ENCODE measurements around the gene FERMT2. TPM values are rescaled to one million over a fixed set of nuclear protein-coding genes. Genes with fewer than 3 reads are reported as not detected.

Gene FERMT2
- total and polyA plus RNA-seq, 5 donors from 2014 or later: 0.22 TPM; not detected in 4

DNA sequence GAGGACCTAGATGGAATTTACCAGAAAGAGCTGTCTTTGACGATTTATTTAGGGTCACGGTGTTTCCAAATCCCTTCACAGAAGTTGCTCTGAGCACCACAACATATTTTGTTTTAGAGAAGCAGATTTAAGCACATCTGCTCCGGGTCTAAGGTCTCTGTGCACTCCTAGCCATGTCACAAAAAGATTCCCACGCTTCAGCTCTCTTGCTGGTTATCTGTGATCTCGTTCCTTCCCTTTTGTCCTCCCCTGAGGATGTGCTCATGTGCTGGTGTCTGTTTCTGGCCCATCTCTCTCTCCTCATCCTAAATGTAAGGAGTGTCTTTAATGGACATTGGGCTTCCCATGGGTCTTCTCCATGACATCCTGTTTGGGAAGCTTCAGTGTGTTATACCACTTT, 105.8 kb downstream of the FERMT2 start:
- no peak overlapping the region for H3K4me3 Mint-ChIP-seq
- no peak overlapping the region for H3K4me3 ChIP-seq (ENCODE audit: low read depth, low read length)
- no peak overlapping the region for H3K27ac Mint-ChIP-seq
- H3K36me3 ChIP-seq (ENCODE audit: control insufficient read depth, insufficient read depth, low read length): no peaks in the 10 kb centered on the region
- no peaks in the 10 kb centered on the region for H3K4me1 ChIP-seq (ENCODE audit: control insufficient read depth, insufficient read depth, low read length, poor library complexity, severe bottlenecking)
- no peaks in the 10 kb centered on the region for H3K4me1 Mint-ChIP-seq
- no peak overlapping the region for H3K27ac ChIP-seq (ENCODE audit: insufficient read depth, low read length, poor library complexity, severe bottlenecking)
- H3K27me3 Mint-ChIP-seq: peaks cover 18% of the 10 kb centered on the region
- H3K9me3 ChIP-seq (ENCODE audit: control insufficient read depth in 2 of 2, low read length in 2 of 2): no peaks in the 10 kb centered on the region
- H3K9me3 Mint-ChIP-seq: no peaks in the 10 kb centered on the region
- H3K27me3 ChIP-seq (ENCODE audit: control insufficient read depth, insufficient read depth, low read length): no peaks in the 10 kb centered on the region
- DNase-seq: no peak
- no peak for ATAC-seq (ENCODE audit: low read depth in 2 of 2)
- no peaks in the 10 kb centered on the region for H3K36me3 Mint-ChIP-seq

GRCh38 chr14:52844262-52845060, 106.4 kb downstream of the FERMT2 start:
- H3K27me3 ChIP-seq (ENCODE audit: control insufficient read depth, insufficient read depth, low read length): no peaks in the 10 kb centered on the region
- H3K4me3 Mint-ChIP-seq: no peak overlapping the region
- H3K9me3 ChIP-seq (ENCODE audit: control insufficient read depth in 2 of 2, low read length in 2 of 2): no peaks in the 10 kb centered on the region
- no peak overlapping the region for H3K4me3 ChIP-seq (ENCODE audit: low read depth, low read length)
- H3K27me3 Mint-ChIP-seq: peaks cover 18% of the 10 kb centered on the region
- no peak overlapping the region for H3K27ac ChIP-seq (ENCODE audit: insufficient read depth, low read length, poor library complexity, severe bottlenecking)
- H3K9me3 Mint-ChIP-seq: no peaks in the 10 kb centered on the region
- H3K4me1 ChIP-seq (ENCODE audit: control insufficient read depth, insufficient read depth, low read length, poor library complexity, severe bottlenecking): no peaks in the 10 kb centered on the region
- no peak for DNase-seq
- H3K36me3 ChIP-seq (ENCODE audit: control insufficient read depth, insufficient read depth, low read length): no peaks in the 10 kb centered on the region
- no peak overlapping the region for H3K27ac Mint-ChIP-seq
- H3K36me3 Mint-ChIP-seq: no peaks in the 10 kb centered on the region
- no peaks in the 10 kb centered on the region for H3K4me1 Mint-ChIP-seq
- no peak for ATAC-seq (ENCODE audit: low read depth in 2 of 2)

DNA sequence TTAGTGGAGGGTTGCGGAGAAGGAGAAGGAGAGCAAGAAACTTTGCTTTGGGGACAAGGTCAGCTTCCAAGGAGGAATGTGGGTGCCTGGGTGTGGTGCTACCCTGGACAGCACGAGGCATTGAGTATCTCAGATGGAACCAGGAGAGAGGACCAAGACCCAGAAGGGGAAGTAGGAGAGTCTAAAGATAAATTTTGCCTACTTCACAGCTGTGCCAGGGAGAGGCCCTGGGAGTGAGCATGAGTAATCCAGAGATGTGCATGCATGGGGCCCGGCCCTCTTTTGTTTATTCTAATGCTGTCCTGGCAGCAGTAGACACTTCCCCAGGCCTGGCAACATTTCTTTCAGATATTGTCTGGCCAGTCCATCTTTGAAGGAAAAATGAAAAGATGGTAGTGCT, 110.0 kb downstream of the FERMT2 start:
- no peak overlapping the region for H3K27ac ChIP-seq (ENCODE audit: insufficient read depth, low read length, poor library complexity, severe bottlenecking)
- no peaks in the 10 kb centered on the region for H3K27me3 ChIP-seq (ENCODE audit: control insufficient read depth, insufficient read depth, low read length)
- H3K4me3 ChIP-seq (ENCODE audit: low read depth, low read length): no peak overlapping the region
- peaks cover 13% of the 10 kb centered on the region for H3K27me3 Mint-ChIP-seq
- DNase-seq (no peak), ATAC-seq (ENCODE audit: low read depth in 2 of 2) (no peak)
- H3K4me1 Mint-ChIP-seq: no peaks in the 10 kb centered on the region
- no peaks in the 10 kb centered on the region for H3K9me3 Mint-ChIP-seq
- H3K36me3 ChIP-seq (ENCODE audit: control insufficient read depth, insufficient read depth, low read length): no peaks in the 10 kb centered on the region
- H3K27ac Mint-ChIP-seq: no peak overlapping the region
- H3K4me1 ChIP-seq (ENCODE audit: control insufficient read depth, insufficient read depth, low read length, poor library complexity, severe bottlenecking): no peaks in the 10 kb centered on the region
- H3K4me3 Mint-ChIP-seq: no peak overlapping the region
- H3K36me3 Mint-ChIP-seq: no peaks in the 10 kb centered on the region
- no peaks in the 10 kb centered on the region for H3K9me3 ChIP-seq (ENCODE audit: control insufficient read depth in 2 of 2, low read length in 2 of 2)

- H3K9me3 Mint-ChIP-seq: no peaks in the 10 kb centered on the region
- no peak for ATAC-seq (ENCODE audit: low read depth in 2 of 2)
- no peak overlapping the region for H3K4me3 Mint-ChIP-seq
Observed at GRCh38 chr14:52837451-52837850, 113.4 kb downstream of the FERMT2 start.

DNA sequence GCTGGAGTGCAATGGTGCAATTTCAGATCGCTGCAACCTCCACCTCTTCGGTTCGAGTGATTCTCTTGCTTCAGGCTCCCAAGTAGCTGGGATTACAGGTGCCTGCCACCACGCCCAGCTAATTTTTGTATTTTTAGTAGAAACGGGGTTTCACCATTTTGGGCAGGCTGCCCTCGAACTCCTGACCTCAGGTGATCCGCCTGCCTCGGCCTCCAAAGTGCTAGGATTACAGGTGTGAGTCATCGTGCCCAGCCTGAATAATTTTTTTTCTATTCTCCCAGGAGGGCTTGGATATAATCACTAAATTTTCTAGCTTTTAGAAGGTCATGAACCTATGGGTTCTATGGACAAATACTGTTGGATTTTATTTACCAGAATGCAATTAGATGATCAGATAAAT, 114.8 kb downstream of the FERMT2 start:
- Histone ChIP-seq H3K27me3 (ENCODE audit: control insufficient read depth, insufficient read depth, low read length) (no peaks in the 10 kb centered on the region), H3K4me3 (ENCODE audit: low read depth, low read length) (no peak overlapping the region), H3K9me3 (ENCODE audit: control insufficient read depth in 2 of 2, low read length in 2 of 2) (no peaks in the 10 kb centered on the region), H3K27ac (ENCODE audit: insufficient read depth, low read length, poor library complexity, severe bottlenecking) (no peak overlapping the region), H3K4me1 (ENCODE audit: control insufficient read depth, insufficient read depth, low read length, poor library complexity, severe bottlenecking) (no peaks in the 10 kb centered on the region), H3K36me3 (ENCODE audit: control insufficient read depth, insufficient read depth, low read length) (no peaks in the 10 kb centered on the region)
- Mint-ChIP-seq H3K9me3 (no peaks in the 10 kb centered on the region), H3K27ac (no peak overlapping the region), H3K36me3 (no peaks in the 10 kb centered on the region), H3K4me3 (no peak overlapping the region), H3K27me3 (peaks cover 9% of the 10 kb centered on the region), H3K4me1 (no peaks in the 10 kb centered on the region)
- DNase-seq: no peak
- no peak for ATAC-seq (ENCODE audit: low read depth in 2 of 2)

More at GRCh38 chr14:52837451-52837850, 113.4 kb downstream of the FERMT2 start:
- no peaks in the 10 kb centered on the region for H3K9me3 ChIP-seq (ENCODE audit: control insufficient read depth in 2 of 2, low read length in 2 of 2)
- DNase-seq: no peak
- H3K4me1 ChIP-seq (ENCODE audit: control insufficient read depth, insufficient read depth, low read length, poor library complexity, severe bottlenecking): no peaks in the 10 kb centered on the region
- Mint-ChIP-seq H3K36me3 (no peaks in the 10 kb centered on the region), H3K27me3 (peaks cover 9% of the 10 kb centered on the region), H3K4me1 (no peaks in the 10 kb centered on the region), H3K27ac (peak overlapping the region in 1 of 3 donors; percentile 53)
- no peak overlapping the region for H3K4me3 ChIP-seq (ENCODE audit: low read depth, low read length)
- no peaks in the 10 kb centered on the region for H3K36me3 ChIP-seq (ENCODE audit: control insufficient read depth, insufficient read depth, low read length)
- no peaks in the 10 kb centered on the region for H3K27me3 ChIP-seq (ENCODE audit: control insufficient read depth, insufficient read depth, low read length)
- H3K27ac ChIP-seq (ENCODE audit: insufficient read depth, low read length, poor library complexity, severe bottlenecking): no peak overlapping the region

- Mint-ChIP-seq H3K9me3 (no peaks in the 10 kb centered on the region), H3K4me3 (no peak overlapping the region), H3K4me1 (no peaks in the 10 kb centered on the region), H3K27ac (no peak overlapping the region), H3K27me3 (peaks cover 9% of the 10 kb centered on the region), H3K36me3 (no peaks in the 10 kb centered on the region)
- Histone ChIP-seq H3K27ac (ENCODE audit: insufficient read depth, low read length, poor library complexity, severe bottlenecking) (no peak overlapping the region), H3K27me3 (ENCODE audit: control insufficient read depth, insufficient read depth, low read length) (no peaks in the 10 kb centered on the region), H3K36me3 (ENCODE audit: control insufficient read depth, insufficient read depth, low read length) (no peaks in the 10 kb centered on the region), H3K4me1 (ENCODE audit: control insufficient read depth, insufficient read depth, low read length, poor library complexity, severe bottlenecking) (no peaks in the 10 kb centered on the region), H3K9me3 (ENCODE audit: control insufficient read depth in 2 of 2, low read length in 2 of 2) (no peaks in the 10 kb centered on the region), H3K4me3 (ENCODE audit: low read depth, low read length) (no peak overlapping the region)
- DNase-seq (no peak), ATAC-seq (ENCODE audit: low read depth in 2 of 2) (no peak)
Observed at GRCh38 chr14:52835122-52835903, 115.5 kb downstream of the FERMT2 start.

DNA sequence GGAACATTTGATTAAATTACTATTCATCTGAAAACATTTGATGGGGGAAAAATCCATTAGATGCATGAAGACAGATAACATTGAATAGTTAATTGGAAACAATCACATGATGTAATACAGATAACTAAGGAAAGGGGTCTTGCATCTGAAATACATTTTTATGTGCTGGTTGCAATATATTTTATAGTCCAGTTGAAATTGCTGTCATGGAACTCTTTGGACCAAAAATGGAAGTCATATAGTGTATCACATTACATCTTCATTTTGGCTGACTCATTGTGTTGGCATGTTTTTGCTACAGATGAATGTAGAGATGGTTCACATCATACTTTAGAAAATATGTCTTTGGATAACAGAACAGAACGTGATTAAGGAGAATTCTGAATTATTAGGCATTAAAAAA, 116.4 kb downstream of the FERMT2 start:
- no peaks in the 10 kb centered on the region for H3K27me3 ChIP-seq (ENCODE audit: control insufficient read depth, insufficient read depth, low read length)
- Mint-ChIP-seq H3K4me3 (no peak overlapping the region), H3K27ac (no peak overlapping the region), H3K36me3 (no peaks in the 10 kb centered on the region), H3K27me3 (peaks cover 9% of the 10 kb centered on the region), H3K4me1 (no peaks in the 10 kb centered on the region), H3K9me3 (no peaks in the 10 kb centered on the region)
- no peak overlapping the region for H3K4me3 ChIP-seq (ENCODE audit: low read depth, low read length)
- ATAC-seq (ENCODE audit: low read depth in 2 of 2) (no peak), DNase-seq (no peak)
- no peaks in the 10 kb centered on the region for H3K36me3 ChIP-seq (ENCODE audit: control insufficient read depth, insufficient read depth, low read length)
- H3K27ac ChIP-seq (ENCODE audit: insufficient read depth, low read length, poor library complexity, severe bottlenecking): no peak overlapping the region
- H3K4me1 ChIP-seq (ENCODE audit: control insufficient read depth, insufficient read depth, low read length, poor library complexity, severe bottlenecking): no peaks in the 10 kb centered on the region
- no peaks in the 10 kb centered on the region for H3K9me3 ChIP-seq (ENCODE audit: control insufficient read depth in 2 of 2, low read length in 2 of 2)

All from CD4-positive, CD25-positive, alpha-beta regulatory T cell (primary cell).